ENCODE measurements around the gene NTF4. TPM values are rescaled to one million over a fixed set of nuclear protein-coding genes. Genes with fewer than 3 reads are reported as not detected.

Gene NTF4
- total and polyA plus RNA-seq, 2 of the 8 experiments (the other 6 are each of a cell fraction or from before 2014, with no cell fraction given), result 3.1 to 6.5 TPM

GRCh38 chr19:49059053-49059452 lies 5.6 kb downstream of the NTF4 start:
- no peak for FAIRE-seq
- H3K79me1 ChIP-seq (ENCODE audit: low read depth, low read length), result no peaks in the 10 kb centered on the region

More at GRCh38 chr19:49059053-49059452, 5.6 kb downstream of the NTF4 start:
- Histone ChIP-seq H3K36me3 (ENCODE audit: control insufficient read depth in 2 of 4, insufficient read depth in 4 of 4, low read length in 3 of 4) (no peaks in the 10 kb centered on the region), H2BK12ac (ENCODE audit: low read depth, low read length) (no peak overlapping the region), H4K5ac (ENCODE audit: insufficient read length, low read depth, low read length) (no peak overlapping the region), H3K23ac (ENCODE audit: insufficient read length) (no peak overlapping the region), H3K4me1 (replicated peaks in 1 of 4; ENCODE audit: control insufficient read depth in 3 of 4, insufficient read depth in 4 of 4, low read length in 3 of 4) (peaks cover 0 to 14% (median 12%) of the 10 kb centered on the region in 4 experiments; a peak in 6 of 7 replicates), H3K27ac (ENCODE audit: low read depth, low read length) (no peak overlapping the region), H3K9me3 (ENCODE audit: insufficient read depth in 2 of 2, low read depth in 1 of 2, low read length in 1 of 2) (no peaks in the 10 kb centered on the region), H3K27me3 (replicated peaks in 1 of 4; ENCODE audit: control insufficient read depth in 3 of 4, extremely low read depth in 1 of 4, insufficient read depth in 3 of 4, low read length in 3 of 4) (peaks cover 10 to 48% (median 44%) of the 10 kb centered on the region in 4 experiments), H2BK20ac (ENCODE audit: low read length) (no peak overlapping the region), H3K14ac (ENCODE audit: insufficient read length) (no peak overlapping the region), H3K18ac (ENCODE audit: extremely low read depth, low read length) (no peak overlapping the region), H3K79me2 (ENCODE audit: control insufficient read depth in 1 of 2, insufficient read depth in 2 of 2, low read length in 2 of 2) (no peaks in the 10 kb centered on the region), H3K4me3 (ENCODE audit: extremely low read depth in 1 of 4, insufficient read depth in 2 of 4, low read depth in 3 of 4, low read length in 4 of 4) (no peak overlapping the region), H2AFZ (ENCODE audit: low read length) (no peak overlapping the region), H3K4ac (replicated peaks; ENCODE audit: insufficient read length, low read depth, low read length) (no peak overlapping the region), H2AK5ac (ENCODE audit: low read depth, low read length) (no peak overlapping the region), H4K91ac (replicated peaks; ENCODE audit: insufficient read length, low read length) (no peak overlapping the region), H3K4me2 (ENCODE audit: insufficient read depth in 1 of 2, low read depth in 2 of 2, low read length in 2 of 2) (no peak overlapping the region), H4K20me1 (replicated peaks in 1 of 2; ENCODE audit: control insufficient read depth in 1 of 2, insufficient read depth in 2 of 2, low read length in 2 of 2) (peaks cover 0 to 2% of the 10 kb centered on the region in 2 experiments), H3K56ac (replicated peaks; ENCODE audit: insufficient read length, low read depth, low read length) (no peak overlapping the region), H2BK15ac (ENCODE audit: low read length) (no peak overlapping the region), H3K23me2 (ENCODE audit: low read depth, low read length) (peaks cover 6% of the 10 kb centered on the region; the same call in 1 of the 2 replicates), H3K9ac (replicated peaks in 1 of 4; ENCODE audit: extremely low read depth in 1 of 4, low read depth in 3 of 4, low read length in 3 of 4) (no peak overlapping the region), H2BK120ac (replicated peaks; ENCODE audit: low read depth, low read length) (no peak overlapping the region), H4K8ac (ENCODE audit: extremely low read depth, insufficient read depth, low read length) (no peak overlapping the region), H2BK5ac (ENCODE audit: low read depth, low read length) (no peak overlapping the region)
- no peak for DNase-seq (ENCODE audit: low read depth in 1 of 2, low spot score in 2 of 2)
- ChIA-PET CTCF (ENCODE audit: partially characterized antibody) (interaction anchor here (0.6 to 3.5 kb wide), 6 partner anchors 15 to 257 kb away, joined by 3 to 25 read pairs (median 4); no protein-coding TSS in a partner anchor), POLR2A (ENCODE audit: partially characterized antibody) (interaction anchor here (0.7 to 2.1 kb wide), 3 partner anchors 15 to 30 kb away, joined by 3 to 6 read pairs (median 3); no protein-coding TSS in a partner anchor)
- WGBS, 2 experiments (ENCODE audit: extremely low coverage in 1 of 2, insufficient coverage in 1 of 2, insufficient read length in 1 of 2, insufficient replicate concordance in 2 of 2, low coverage in 1 of 2, low lambda C conversion rate in 2 of 2, missing lambda C conversion rate in 1 of 2), result 88% methylated on average over 9 of the region's 9 CpGs; no CpG with 5 or more reads in 1 of the 2 experiments

Measured in H1 (cell line).